Left ventricle myocardium inferior (tissue), 1 donor: ENCODE results near the gene TTC13. TPM values are rescaled to one million over a fixed set of nuclear protein-coding genes. Genes with fewer than 3 reads are reported as not detected.

Experiments
- DNase-seq: peaks from one replicate; pipeline ENCODE4 v3.0.0-alpha.2; 2020
- H3K27ac ChIP-seq: fragments of 200-600 bp; replicated peaks from 2 replicates; pipeline ENCODE4 v1.8.0; 2021
- H3K27me3 ChIP-seq: fragments of 200-600 bp; 2 replicates; pipeline ENCODE4 v1.8.0; 2021; ENCODE audit warnings: low read depth
- H3K36me3 ChIP-seq: fragments of 200-600 bp; 2 replicates; pipeline ENCODE4 v1.8.0; 2021
- H3K4me1 ChIP-seq: fragments of 200-600 bp; 2 replicates; pipeline ENCODE4 v1.8.0; 2021
- H3K4me3 ChIP-seq: fragments of 200-600 bp; 2 replicates; pipeline ENCODE4 v1.8.0; 2021; ENCODE audit warnings: mild to moderate bottlenecking, moderate library complexity
- H3K9me3 ChIP-seq: fragments of 200-600 bp; replicated peaks from 2 replicates; pipeline ENCODE4 v1.8.0; 2021
- CTCF ChIP-seq: fragments of 200-600 bp; IDR thresholded peaks from 2 replicates; pipeline ENCODE4 v1.8.0; 2021; ENCODE audit warnings: antibody characterized with exemption, mild to moderate bottlenecking, borderline replicate concordance
- intact Hi-C: fragments of 100-400 bp; cut with micrococcal nuclease; formaldehyde crosslinking; loops from one replicate; pipeline ENCODE4 v1.11.0; 2022
- total RNA-seq: library from RNA; stranded (reverse); fragmentation: NEBNext Ultra II Directional; extraction: Animal tissue kit (Norgen Biotek cat#: 25700); gene quantifications from one replicate; pipeline ENCODE4 v1.2.1, GENCODE V29; 2021
- donor health status: DM: no; HTN: yes; CAD: no; lungs with severe emphysema.

The TTC13 gene
- total RNA-seq, 1 donor from 2014 or later, result 6.7 TPM

- no peak for TF ChIP-seq CTCF
- no peak overlapping the region for H3K4me3 ChIP-seq
- no peak overlapping the region for H3K27ac ChIP-seq
- H3K9me3 ChIP-seq, result no peaks in the 10 kb centered on the region
- intact Hi-C loops, result no loop called here
- H3K4me1 ChIP-seq, result no peaks in the 10 kb centered on the region
- H3K27me3 ChIP-seq, result no peaks in the 10 kb centered on the region
- DNase-seq, result no peak
- H3K36me3 ChIP-seq, result no peaks in the 10 kb centered on the region
Measured at GRCh38 chr1:230892018-230892491, 86.6 kb downstream of the TTC13 start.

GRCh38 chr1:230891413-230891812 lies 87.2 kb downstream of the TTC13 start:
- intact Hi-C loops, result no loop called here
- no peak overlapping the region for H3K27ac ChIP-seq
- H3K27me3 ChIP-seq, result no peaks in the 10 kb centered on the region
- no peaks in the 10 kb centered on the region for H3K4me1 ChIP-seq
- DNase-seq, result no peak
- no peaks in the 10 kb centered on the region for H3K36me3 ChIP-seq
- TF ChIP-seq CTCF, result no peak
- no peak overlapping the region for H3K4me3 ChIP-seq
- H3K9me3 ChIP-seq, result no peaks in the 10 kb centered on the region

DNA sequence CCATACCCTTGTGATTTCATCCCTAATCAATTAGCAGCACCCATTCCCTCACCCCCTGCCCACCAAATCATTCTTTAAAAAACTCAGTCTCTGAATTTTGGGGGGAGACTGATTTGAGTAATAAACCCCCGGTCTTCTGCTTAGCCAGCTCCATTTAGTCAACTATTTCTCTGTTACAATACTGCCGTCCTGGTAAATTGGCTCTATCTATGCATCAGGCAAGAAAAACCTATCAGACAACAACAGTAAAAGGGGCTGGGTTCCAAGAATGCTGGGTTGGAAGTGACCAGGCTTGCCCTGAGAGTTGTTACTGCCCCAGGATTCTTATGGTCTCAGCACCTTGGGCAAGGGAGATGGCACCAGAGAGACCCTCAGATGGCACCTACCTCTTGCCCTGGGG lies 94.0 kb downstream of the TTC13 start:
- intact Hi-C loops, result no loop called here

GRCh38 chr1:230883967-230884366 lies 94.7 kb downstream of the TTC13 start:
- no peak for TF ChIP-seq CTCF
- Histone ChIP-seq H3K4me1 (no peaks in the 10 kb centered on the region), H3K27me3 (peaks cover 15% of the 10 kb centered on the region), H3K4me3 (no peak overlapping the region), H3K36me3 (no peaks in the 10 kb centered on the region), H3K9me3 (peaks cover 15% of the 10 kb centered on the region), H3K27ac (no peak overlapping the region)
- intact Hi-C loops, result no loop called here
- no peak for DNase-seq

More for the DNA sequence above, 94.0 kb downstream of the TTC13 start:
- H3K36me3 ChIP-seq, result no peaks in the 10 kb centered on the region
- H3K9me3 ChIP-seq, result peaks cover 15% of the 10 kb centered on the region
- DNase-seq, result no peak
- H3K4me1 ChIP-seq, result no peaks in the 10 kb centered on the region
- no peak overlapping the region for H3K27ac ChIP-seq
- no peak for TF ChIP-seq CTCF
- H3K4me3 ChIP-seq, result no peak overlapping the region
- peaks cover 15% of the 10 kb centered on the region for H3K27me3 ChIP-seq

DNA sequence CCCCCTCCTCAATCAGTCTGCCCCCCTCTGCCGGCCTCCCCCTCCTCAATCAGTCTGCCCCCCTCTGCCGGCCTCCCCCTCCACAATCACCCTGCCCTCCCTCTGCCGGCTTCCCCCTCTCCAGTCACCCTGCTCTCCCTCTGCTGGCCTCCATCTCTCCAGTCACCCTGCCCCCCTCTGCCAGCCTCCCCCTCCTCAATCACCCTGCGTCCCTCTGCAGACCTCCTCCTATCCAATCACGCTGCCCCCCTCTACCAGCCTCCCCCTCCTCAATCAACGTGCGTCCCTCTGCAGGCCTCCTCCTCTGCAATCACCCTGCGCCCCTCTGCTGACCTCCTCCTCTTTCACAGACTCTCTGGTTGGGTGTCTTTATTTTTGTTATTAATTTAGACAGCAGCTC lies 98.9 kb downstream of the TTC13 start:
- Histone ChIP-seq H3K9me3 (peaks cover 8% of the 10 kb centered on the region), H3K4me1 (peaks cover 8% of the 10 kb centered on the region), H3K4me3 (no peak overlapping the region), H3K27me3 (peaks cover 15% of the 10 kb centered on the region), H3K36me3 (no peaks in the 10 kb centered on the region), H3K27ac (no peak overlapping the region)
- intact Hi-C loops, result no loop called here
- DNase-seq, result no peak
- no peak for TF ChIP-seq CTCF
